B cell (primary cell): Measurements from ENCODE around the gene DHX35. TPM values are rescaled to one million over a fixed set of nuclear protein-coding genes. Genes with fewer than 3 reads are reported as not detected.

Source experiments
- ATAC-seq: fragments of 200-7000 bp; cut with Tn5 transposase; one replicate; pipeline ENCODE4 v1.10.0; 2021; ENCODE audit warnings: low read depth, mild to moderate bottlenecking, moderate number of reproducible peaks, moderate library complexity
- CTCF ChIA-PET: fragments of 350-600 bp; sonication (Branson Sonifier 250); formaldehyde crosslinking; loops from one replicate; lab custom pipeline; 2021; ENCODE audit warnings: antibody characterized with exemption, inconsistent platforms; lab: Charles Lee
- POLR2A ChIA-PET: fragments of 350-600 bp; sonication (Branson Sonifier 250); formaldehyde crosslinking; loops from one replicate; lab custom pipeline; 2021; ENCODE audit warnings: antibody characterized with exemption; lab: Charles Lee
- DNase-seq: peaks from one replicate; pipeline ENCODE4 v3.0.0; 2013
- H2AFZ ChIP-seq: 2 replicates; pipeline ENCODE4 v1.6.1; 2012; ENCODE audit warnings: mild to moderate bottlenecking, low read depth, low read length; ENCODE audit not compliant: insufficient read depth, poor library complexity, severe bottlenecking
- H3K27ac ChIP-seq, 2 donors: 1 replicate in 1 of 2; 2 replicates in 1 of 2; pipeline ENCODE4 v1.5.1; 2012 to 2013; ENCODE audit warnings: low read length in 2 of 2, mild to moderate bottlenecking in 2 of 2, moderate library complexity in 1 of 2
- H3K27me3 ChIP-seq, 4 experiments: fragments of 200-600 bp in 1 of 4; sonication (generic) in 1 of 4; replicated peaks in 1 of 4; 1 replicate in 2 of 4; 2 replicates in 2 of 4; pipeline versions ENCODE4 v1.6.1 to v1.7.0; 2013 to 2016; ENCODE audit warnings: low read length in 3 of 4, mild to moderate bottlenecking in 2 of 4, mixed read lengths in 1 of 4, moderate library complexity in 1 of 4; ENCODE audit not compliant: insufficient read depth in 4 of 4, control insufficient read depth in 3 of 4; ENCODE audit errors: control extremely low read depth in 1 of 4
- H3K36me3 ChIP-seq, 2 experiments: replicated peaks in 1 of 2; 1 replicate in 1 of 2; 2 replicates in 1 of 2; pipeline versions ENCODE4 v1.6.1 to v1.7.1; 2013; ENCODE audit warnings: low read length in 1 of 2; ENCODE audit not compliant: insufficient read depth in 2 of 2, control insufficient read depth in 1 of 2; ENCODE audit errors: control extremely low read depth in 1 of 2, extremely low read depth in 1 of 2
- H3K4me1 ChIP-seq, 2 donors: fragments of 200-600 bp in 1 of 2; sonication (generic) in 1 of 2; 1 replicate in 1 of 2; 2 replicates in 1 of 2; pipeline versions ENCODE4 v1.5.1 to v1.6.1; 2013 to 2017; ENCODE audit warnings: low read length in 2 of 2; ENCODE audit not compliant: control insufficient read depth in 2 of 2, insufficient read depth in 2 of 2
- H3K4me2 ChIP-seq: replicated peaks from 2 replicates; pipeline ENCODE3; 2012; ENCODE audit warnings: mild to moderate bottlenecking, low read depth, low read length; ENCODE audit not compliant: poor library complexity, severe bottlenecking
- H3K4me3 ChIP-seq, 5 experiments: fragments of 200-600 bp in 1 of 5; sonication (generic) in 1 of 5; 1 replicate in 3 of 5; 2 replicates in 2 of 5; pipeline versions ENCODE4 v1.5.1 to v1.7.0; 2011 to 2016; ENCODE audit warnings: low read length in 4 of 5, mild to moderate bottlenecking in 4 of 5, low read depth in 2 of 5, control low read depth in 1 of 5, moderate library complexity in 1 of 5; ENCODE audit not compliant: insufficient read depth in 1 of 5; ENCODE audit errors: control extremely low read depth in 1 of 5, extremely low read depth in 1 of 5
- H3K79me2 ChIP-seq: fragments of 200-600 bp; sonication (generic); one replicate; pipeline ENCODE4 v1.6.0; 2016; ENCODE audit warnings: low read length; ENCODE audit not compliant: control insufficient read depth, insufficient read depth
- H3K9ac ChIP-seq: fragments of 200-600 bp; sonication (generic); 2 replicates; pipeline ENCODE4 v1.6.1; 2017; ENCODE audit warnings: mild to moderate bottlenecking, low read length, moderate library complexity
- H3K9me3 ChIP-seq, 3 donors: one replicate each; pipeline versions ENCODE4 v1.6.1 to v1.7.1; 2013; ENCODE audit warnings: low read length in 2 of 3; ENCODE audit not compliant: control insufficient read depth in 2 of 3, insufficient read depth in 1 of 3; ENCODE audit errors: control extremely low read depth in 1 of 3
- H4K20me1 ChIP-seq: 2 replicates; pipeline ENCODE4 v1.6.0; 2012; ENCODE audit warnings: mild to moderate bottlenecking, low read length; ENCODE audit not compliant: insufficient read depth, control insufficient read depth, poor library complexity, severe bottlenecking
- H3K27ac Mint-ChIP-seq: one replicate; pipeline ENCODE4 v1.8.0; 2021; ENCODE audit warnings: mixed read lengths
- H3K27me3 Mint-ChIP-seq: one replicate; pipeline ENCODE4 v1.8.0; 2021; ENCODE audit warnings: mixed read lengths
- H3K4me1 Mint-ChIP-seq: one replicate; pipeline ENCODE4 v1.8.0; 2021; ENCODE audit warnings: mixed read lengths
- H3K4me3 Mint-ChIP-seq: one replicate; pipeline ENCODE4 v1.8.0; 2021; ENCODE audit warnings: mixed read lengths
- H3K9me3 Mint-ChIP-seq: one replicate; pipeline ENCODE4 v1.8.0; 2022; ENCODE audit warnings: mixed read lengths; ENCODE audit not compliant: insufficient read depth
- EZH2 ChIP-seq: IDR thresholded peaks from 2 replicates; pipeline ENCODE4 v1.6.1; 2012; ENCODE audit warnings: borderline replicate concordance, low read depth, mild to moderate bottlenecking, moderate library complexity, low read length; ENCODE audit not compliant: insufficient read depth, poor library complexity, severe bottlenecking
- WGBS: methylation state at CpG from one replicate; pipeline ENCODE4 v1.1.5; 2013; ENCODE audit warnings: missing lambda C conversion rate; ENCODE audit not compliant: insufficient coverage; 5-methylcytosine and 5-hydroxymethylcytosine counted together
- intact Hi-C: fragments of 100-400 bp; cut with micrococcal nuclease; formaldehyde crosslinking; loops from one replicate; pipeline ENCODE4 v1.10.0; 2022
- polyA plus RNA-seq: library from polyadenylated mRNA; depleted of rRNA; stranded (reverse); fragments of >200 nt; gene quantifications from 2 replicates; pipeline ENCODE4 v1.2.3, GENCODE V29; 2012
- total RNA-seq, 2 donors: library from RNA; stranded (reverse); fragments of 120-200 nt in 1 of 2; gene quantifications; 1 replicate in 1 of 2; 2 replicates in 1 of 2; pipeline versions ENCODE4 v1.2.3 to v1.2.4, GENCODE V29; 2013 to 2022
- TF ChIP-seq, protein P1 (sequence below): fragments of 200-600 bp; IDR thresholded peaks from one replicate; pipeline ENCODE4 v1.8.0; 2022; ENCODE audit warnings: antibody characterized with exemption, mild to moderate bottlenecking

DHX35 gene
- total and polyA plus RNA-seq, 2 donors (not counting 1 experiment from before 2014, with no cell fraction given), result 7.5 to 12.4 TPM

DNA sequence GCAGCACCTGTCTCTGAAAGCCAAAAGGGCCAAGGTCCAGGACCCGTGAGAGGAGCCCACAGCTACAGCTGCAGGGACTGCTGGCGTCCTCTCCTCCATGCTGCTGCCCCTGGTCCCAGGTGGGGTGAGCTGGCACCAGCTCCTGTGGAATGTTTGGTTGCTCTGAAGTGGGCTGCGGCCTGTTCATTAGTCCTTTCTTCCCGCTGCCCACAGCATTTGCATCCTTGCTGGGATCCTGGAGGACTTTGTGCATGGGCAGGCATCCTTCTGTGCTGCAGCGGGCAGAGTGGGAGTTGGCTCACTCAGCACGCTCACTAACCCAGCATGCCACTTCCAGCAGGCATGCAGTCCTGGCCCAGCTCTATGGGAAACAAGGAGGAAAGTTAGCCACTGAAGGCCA, 76.4 kb downstream of the DHX35 start:
- no peak overlapping the region for H3K27ac ChIP-seq
- ChIA-PET POLR2A (no interaction called here), CTCF (interaction anchor here (5.3 kb wide), 1 partner anchor 10 kb away, joined by 40 read pairs; no protein-coding TSS in a partner anchor)
- Mint-ChIP-seq H3K27me3 (no peaks in the 10 kb centered on the region), H3K4me1 (no peaks in the 10 kb centered on the region), H3K27ac (no peak overlapping the region), H3K9me3 (no peaks in the 10 kb centered on the region), H3K4me3 (no peak overlapping the region)
- no peaks in the 10 kb centered on the region for H3K79me2 ChIP-seq
- no peaks in the 10 kb centered on the region for H3K9me3 ChIP-seq
- H2AFZ ChIP-seq, result no peak overlapping the region
- no peak overlapping the region for H3K9ac ChIP-seq
- ATAC-seq, result no peak
- TF ChIP-seq EZH2, result no peak
- TF ChIP-seq, protein P1, sequence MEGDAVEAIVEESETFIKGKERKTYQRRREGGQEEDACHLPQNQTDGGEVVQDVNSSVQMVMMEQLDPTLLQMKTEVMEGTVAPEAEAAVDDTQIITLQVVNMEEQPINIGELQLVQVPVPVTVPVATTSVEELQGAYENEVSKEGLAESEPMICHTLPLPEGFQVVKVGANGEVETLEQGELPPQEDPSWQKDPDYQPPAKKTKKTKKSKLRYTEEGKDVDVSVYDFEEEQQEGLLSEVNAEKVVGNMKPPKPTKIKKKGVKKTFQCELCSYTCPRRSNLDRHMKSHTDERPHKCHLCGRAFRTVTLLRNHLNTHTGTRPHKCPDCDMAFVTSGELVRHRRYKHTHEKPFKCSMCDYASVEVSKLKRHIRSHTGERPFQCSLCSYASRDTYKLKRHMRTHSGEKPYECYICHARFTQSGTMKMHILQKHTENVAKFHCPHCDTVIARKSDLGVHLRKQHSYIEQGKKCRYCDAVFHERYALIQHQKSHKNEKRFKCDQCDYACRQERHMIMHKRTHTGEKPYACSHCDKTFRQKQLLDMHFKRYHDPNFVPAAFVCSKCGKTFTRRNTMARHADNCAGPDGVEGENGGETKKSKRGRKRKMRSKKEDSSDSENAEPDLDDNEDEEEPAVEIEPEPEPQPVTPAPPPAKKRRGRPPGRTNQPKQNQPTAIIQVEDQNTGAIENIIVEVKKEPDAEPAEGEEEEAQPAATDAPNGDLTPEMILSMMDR, result no peak
- H3K36me3 ChIP-seq, result peaks cover 0 to 45% of the 10 kb centered on the region in 2 experiments
- H3K4me1 ChIP-seq, result no peaks in the 10 kb centered on the region
- no peak for DNase-seq
- no peak overlapping the region for H3K4me2 ChIP-seq
- no peaks in the 10 kb centered on the region for H4K20me1 ChIP-seq
- no peak overlapping the region for H3K4me3 ChIP-seq
- H3K27me3 ChIP-seq, result no peaks in the 10 kb centered on the region
- intact Hi-C loops, result no loop called here
- 96% methylated on average over 6 of the region's 6 CpGs for WGBS

DNA sequence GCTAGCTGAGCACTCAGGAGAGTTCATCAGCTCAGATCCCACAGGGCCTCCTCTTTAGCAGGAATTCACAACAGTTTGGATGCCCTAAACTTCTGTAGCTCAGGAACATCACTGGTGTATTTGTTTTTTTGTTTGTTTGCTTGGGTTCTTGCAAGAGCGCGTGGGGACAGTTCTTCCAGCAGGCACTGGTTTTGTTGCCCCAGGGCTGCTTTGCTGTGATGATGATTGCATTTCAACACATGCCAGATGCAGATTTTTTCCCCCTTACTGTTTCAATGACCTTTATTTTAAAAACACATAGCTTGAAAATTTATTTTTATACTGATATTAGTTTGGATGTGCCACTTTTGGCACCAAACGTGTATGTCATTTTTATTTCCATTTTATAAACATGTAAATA, 77.1 kb downstream of the DHX35 start:
- Mint-ChIP-seq H3K9me3 (no peaks in the 10 kb centered on the region), H3K4me3 (no peak overlapping the region), H3K27ac (no peak overlapping the region), H3K27me3 (no peaks in the 10 kb centered on the region), H3K4me1 (no peaks in the 10 kb centered on the region)
- Histone ChIP-seq H3K27me3 (no peaks in the 10 kb centered on the region), H4K20me1 (no peaks in the 10 kb centered on the region), H3K36me3 (peaks cover 0 to 37% of the 10 kb centered on the region in 2 experiments), H3K27ac (no peak overlapping the region), H3K9ac (no peak overlapping the region), H3K4me2 (no peak overlapping the region), H3K9me3 (no peaks in the 10 kb centered on the region), H3K79me2 (no peaks in the 10 kb centered on the region), H3K4me1 (no peaks in the 10 kb centered on the region), H3K4me3 (no peak overlapping the region), H2AFZ (no peak overlapping the region)
- ATAC-seq, result no peak
- POLR2A ChIA-PET, result no interaction called here
- CTCF ChIA-PET, result interaction anchor here (0.5 to 5.3 kb wide), 4 partner anchors 8 to 43 kb away, joined by 3 to 40 read pairs (median 4); no protein-coding TSS in a partner anchor
- no peak for TF ChIP-seq EZH2
- TF ChIP-seq, protein P1, result no peak
- whole genome bisulfite sequencing, result 90% methylated on average over 2 of the region's 3 CpGs
- intact Hi-C loops, result no loop called here
- DNase-seq, result no peak
